ENCODE measurements around the gene TCERG1L.

TCERG1L gene

DNA sequence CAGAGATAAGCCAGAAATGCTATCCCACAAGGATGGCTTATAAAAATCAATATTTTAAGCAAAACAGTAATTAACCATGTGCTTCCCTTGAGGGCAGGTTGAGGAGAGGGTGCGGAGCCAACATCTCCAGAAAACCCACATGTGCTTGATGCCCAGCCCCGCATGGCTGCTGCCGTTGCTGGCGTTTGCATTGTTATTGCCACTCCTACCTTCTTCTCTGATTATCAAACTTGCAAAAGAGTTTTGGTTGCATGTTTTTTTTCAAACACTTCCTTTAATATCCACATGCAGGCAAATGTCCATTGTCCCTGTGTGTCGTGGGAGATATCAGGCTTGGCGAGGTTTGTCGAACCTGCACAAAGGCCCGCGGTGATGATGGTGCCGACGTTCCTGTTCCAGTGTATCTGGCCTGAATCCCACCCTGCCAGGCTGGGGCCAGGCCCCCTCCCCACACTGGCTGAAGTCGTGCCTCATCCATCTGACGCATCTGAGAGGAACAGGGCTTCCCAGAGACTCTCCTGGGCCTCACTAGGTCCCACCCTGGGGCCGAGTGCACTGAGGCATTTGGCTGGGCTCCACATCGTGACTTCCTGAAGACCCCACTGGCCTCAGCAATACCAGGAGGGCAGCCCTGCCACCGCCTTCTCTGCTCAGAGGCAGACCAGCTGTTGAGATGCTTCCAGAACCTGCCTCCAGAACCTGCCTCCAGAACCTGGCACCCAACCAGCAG, 40.9 kb downstream of the TCERG1L start:
- no peak for DNase-seq

DNA sequence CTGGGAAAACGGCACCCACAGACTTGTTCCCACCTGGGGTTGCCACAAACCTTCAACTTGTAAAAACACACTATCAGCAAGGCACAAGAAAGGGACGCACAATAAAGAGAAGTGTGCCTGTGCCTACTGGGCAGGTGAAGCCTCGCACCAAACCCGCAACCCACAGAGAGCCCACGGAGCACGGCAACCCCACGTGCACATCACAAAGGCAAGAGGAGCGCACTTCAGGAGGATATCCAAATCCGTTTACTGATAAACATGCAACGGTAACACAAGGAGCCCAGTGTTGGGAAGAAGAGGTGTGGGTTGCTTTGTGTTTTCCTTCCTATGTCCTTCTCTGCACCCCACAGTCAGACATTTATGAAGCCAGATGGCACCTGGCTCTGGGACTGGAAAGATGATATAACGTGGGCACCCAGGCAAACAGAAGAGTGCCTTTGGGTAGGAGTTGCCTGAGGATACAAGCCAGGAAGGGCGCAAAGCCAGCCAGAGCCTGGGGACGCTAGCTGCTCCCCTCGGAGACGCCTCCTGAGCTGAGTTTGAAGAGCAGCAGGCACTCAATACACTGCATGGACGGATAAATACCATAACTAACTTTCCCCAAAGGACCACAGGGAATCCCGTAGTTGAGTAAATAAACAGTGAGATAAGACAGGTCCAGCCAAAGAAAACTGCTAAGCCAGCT, 41.6 kb downstream of the TCERG1L start:
- no peak for DNase-seq

GRCh38 chr10:131267814-131268095, 43.8 kb downstream of the TCERG1L start:
- DNase-seq = no peak

DNA sequence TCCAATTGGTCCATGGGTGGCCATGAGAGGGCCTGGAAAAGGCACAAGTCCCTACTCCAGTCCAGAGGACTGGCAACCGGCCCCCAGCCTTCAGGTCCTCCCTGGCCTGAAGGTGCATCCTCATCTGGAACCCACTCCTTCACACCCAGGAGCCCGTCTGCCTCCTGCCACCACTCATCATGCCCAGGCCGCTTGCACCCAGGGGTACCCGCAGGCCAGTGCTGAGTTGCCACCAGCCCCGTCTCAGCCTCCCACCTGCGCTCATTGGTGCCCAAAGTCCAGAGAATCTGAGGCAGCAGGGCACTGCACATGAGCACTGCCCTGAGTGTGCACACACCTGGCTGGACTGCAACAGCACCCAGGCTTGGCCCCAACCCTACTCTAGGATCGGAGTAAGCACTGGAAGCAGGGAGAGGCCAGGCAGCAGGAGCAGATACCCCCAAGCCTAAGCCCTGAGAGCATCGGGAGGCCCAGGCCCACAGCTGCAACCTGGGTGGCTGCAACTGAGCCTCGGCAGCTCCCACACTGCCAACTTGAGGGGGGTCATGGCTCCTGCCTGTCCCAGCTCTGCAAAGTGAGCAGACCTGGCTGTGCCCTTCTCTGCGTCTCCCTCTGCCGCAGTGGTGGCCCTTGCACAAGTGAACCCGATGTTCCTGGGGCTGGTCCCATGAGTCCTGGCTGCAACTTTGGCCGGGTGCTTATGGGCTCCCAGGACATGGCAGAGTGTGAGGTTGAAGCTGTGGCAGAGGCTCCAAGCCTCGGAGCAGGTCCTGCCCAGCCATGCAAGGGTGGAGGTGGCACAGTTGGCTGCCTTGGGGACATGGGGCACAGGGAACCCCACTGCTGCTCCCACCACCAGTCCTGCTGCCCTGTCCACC, 44.3 kb downstream of the TCERG1L start:
- DNase-seq = no peak

- no peak for DNase-seq
Measured at GRCh38 chr10:131264110-131264788, 47.3 kb downstream of the TCERG1L start.

- DNase-seq = no peak
Measured at GRCh38 chr10:131261890-131262475, 49.5 kb downstream of the TCERG1L start.

DNA sequence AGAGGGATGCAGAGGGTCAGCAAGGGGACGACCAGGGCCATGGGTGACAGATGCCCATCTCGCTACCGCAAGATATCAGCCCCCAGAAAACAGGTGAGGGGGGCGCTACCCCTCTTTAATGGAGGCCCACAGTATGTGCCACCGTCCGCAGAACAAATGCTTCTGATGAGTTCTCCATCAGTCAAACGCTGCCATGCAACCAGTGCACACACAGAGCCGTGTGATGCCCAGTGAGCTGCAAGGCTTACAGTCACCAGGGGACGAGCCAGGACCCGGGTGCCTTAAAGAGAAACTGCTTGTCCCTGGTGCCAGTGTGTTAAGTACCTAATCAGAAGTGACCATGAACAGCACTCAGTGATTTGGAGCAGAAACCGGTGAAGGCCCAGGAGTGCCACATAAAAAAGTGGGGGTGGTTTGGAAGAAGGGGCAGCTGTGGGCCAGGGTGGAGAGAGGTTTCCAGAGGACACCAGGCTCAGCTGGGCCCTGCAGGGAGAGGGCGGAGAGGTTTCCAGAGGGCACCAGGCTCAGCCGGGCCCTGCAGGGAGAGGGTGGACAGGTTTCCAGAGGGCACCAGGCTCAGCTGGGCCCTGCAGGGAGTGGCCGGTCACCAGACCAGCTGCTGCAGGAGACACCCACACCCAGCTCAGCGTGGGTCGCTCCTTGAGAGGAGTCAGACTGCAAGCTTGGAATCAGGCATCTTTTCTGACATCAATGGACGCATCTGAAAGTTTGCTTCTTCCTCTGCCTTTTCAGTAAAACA, 50.9 kb downstream of the TCERG1L start:
- no peak for DNase-seq

- no peak for DNase-seq
Measured at GRCh38 chr10:131260031-131260430, 51.5 kb downstream of the TCERG1L start.

- DNase-seq = no peak
Measured at GRCh38 chr10:131259535-131259934, 52.0 kb downstream of the TCERG1L start.

DNA sequence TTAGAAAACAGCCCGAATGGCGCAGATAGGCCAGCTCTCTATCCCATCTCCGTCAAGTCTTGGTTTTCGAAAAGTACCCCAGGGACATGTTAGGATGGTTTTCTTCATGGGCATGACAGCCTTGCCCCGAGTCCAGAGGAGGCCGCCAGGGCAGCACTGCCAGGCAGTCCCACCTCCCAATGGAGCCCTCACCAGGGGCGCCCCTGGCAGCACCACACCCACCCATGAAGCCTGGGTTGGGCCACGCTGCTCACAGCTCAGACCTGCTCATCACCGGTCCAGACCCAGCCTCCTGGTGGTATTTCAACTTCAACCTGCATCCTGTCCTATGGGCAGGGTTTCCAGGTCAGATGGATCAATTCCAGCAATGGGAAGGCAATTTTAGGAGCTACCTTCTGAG, 53.3 kb downstream of the TCERG1L start:
- no peak for DNase-seq

GRCh38 chr10:131257027-131257426, 54.5 kb downstream of the TCERG1L start:
- no peak for DNase-seq

GRCh38 chr10:131254859-131255252, 56.7 kb downstream of the TCERG1L start:
- no peak for DNase-seq

DNA sequence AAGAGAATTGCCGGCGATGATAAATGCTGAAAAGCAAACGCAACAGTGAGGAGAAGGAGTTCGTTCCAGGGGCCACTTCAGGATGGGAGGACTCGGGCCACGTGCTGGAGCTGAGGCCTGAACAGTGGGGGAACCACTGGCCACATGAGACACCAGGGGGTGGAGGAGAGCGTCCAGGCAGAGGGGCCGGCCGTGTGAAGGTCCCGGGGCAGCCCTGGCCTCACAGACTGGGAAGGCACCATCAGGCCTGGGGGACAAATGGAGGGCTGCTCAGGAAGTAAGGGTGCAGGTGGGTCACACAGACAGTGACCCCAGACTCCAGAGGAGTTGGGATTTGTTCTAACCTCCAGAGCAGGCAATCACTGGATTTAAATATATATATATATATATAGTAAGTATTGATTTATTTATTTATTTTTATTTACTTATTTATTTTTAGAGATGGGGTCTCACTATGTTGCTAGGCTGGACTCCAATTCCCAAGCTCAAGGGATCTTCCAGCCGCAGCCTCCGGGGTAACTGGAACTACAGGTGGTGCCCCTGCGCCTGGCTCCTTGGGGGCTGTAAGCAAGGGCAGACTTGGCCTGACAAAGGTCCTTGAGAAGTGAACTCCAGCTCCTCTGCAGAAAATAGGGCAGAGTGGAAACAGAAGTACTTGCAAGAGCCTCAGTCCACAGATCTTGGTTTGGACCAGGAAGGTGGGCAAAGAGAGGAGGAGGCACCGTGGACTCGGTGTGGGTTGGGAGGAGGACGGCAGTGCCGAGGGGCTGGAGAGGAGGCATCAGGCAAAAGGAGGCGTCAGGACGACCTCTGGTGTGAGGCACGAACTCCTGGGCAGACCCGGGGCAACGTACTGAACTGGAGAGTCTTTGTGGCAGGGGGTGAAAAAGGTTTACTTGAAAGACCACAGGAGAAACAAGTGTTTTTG, 57.3 kb downstream of the TCERG1L start:
- no peak for DNase-seq

DNA sequence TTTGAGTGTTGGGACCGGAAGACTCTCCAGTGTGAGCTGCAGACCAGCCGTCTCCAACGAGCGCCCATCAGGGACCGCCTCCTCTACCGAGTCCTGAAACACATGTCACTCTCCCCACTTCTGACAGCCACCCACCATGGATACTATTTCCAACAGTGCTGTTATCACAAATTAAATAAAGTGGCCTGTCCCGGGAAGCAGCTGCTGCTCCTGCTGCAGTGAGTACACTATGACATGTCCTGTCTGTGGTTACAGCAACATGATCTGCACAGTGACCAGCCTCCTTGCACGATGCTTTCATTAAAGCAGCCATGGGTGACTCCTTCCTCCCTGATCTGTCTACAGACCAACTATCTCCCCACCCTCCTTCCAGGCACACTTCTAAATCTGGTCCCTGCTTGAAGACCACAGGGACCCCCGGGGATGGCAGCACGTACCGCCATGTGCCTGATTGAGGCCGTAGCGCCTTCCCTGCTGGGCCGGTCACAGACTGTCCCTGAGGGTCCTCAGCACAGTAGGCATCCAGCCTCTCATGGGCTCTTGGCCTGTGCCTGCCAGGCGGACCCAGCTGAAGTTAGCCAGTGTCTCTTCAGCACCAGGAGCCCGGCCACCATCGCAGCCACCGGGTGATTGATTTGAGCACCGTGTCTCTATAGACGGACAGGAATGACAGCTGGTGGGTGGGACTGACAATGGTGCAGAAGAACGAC, 58.8 kb downstream of the TCERG1L start:
- DNase-seq = no peak

DNA sequence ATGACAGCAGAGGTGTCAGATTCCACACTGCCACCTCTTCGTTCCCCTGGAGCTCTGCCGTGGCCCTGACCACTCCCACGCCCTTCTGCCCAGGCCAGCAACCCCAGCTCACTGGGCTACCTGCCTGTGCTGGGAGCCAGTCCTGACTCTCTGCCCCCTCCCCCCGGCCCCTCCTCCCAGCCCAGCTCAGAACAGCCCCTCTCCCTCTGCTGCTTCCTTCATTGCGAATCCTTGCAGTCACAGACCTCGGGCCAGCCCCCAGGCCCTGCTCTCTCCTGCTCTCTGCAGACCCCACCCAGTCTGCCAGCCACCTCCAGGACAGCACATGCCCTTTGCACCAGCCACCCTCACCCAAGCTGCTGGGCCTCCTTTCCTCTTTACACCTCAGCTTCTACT, 60.4 kb downstream of the TCERG1L start:
- no peak for DNase-seq

- no peak for DNase-seq
Measured at GRCh38 chr10:131250454-131251145, 60.9 kb downstream of the TCERG1L start.

DNA sequence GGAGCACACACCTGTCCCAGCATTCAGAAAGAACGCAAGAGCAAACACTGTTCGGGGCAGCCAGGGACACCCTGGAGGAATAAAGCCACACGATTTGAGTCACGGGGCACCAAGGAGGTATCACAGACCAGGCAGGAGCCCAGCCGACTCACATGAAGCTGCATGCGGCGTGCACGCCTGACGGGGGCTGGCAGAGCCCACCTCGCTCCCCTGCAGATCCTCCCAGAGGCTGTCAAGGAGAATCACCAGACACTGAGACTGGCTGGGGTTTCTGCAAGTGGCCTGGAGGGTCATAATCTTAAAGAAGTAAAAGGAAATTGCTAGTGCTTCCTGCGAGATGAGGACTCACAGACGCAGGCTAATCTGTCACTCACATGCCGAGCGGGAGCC, 61.6 kb downstream of the TCERG1L start:
- DNase-seq = no peak

- DNase-seq = no peak
Measured at GRCh38 chr10:131249238-131249954, 62.1 kb downstream of the TCERG1L start.
